OCI-LY1 (cell line): ENCODE measurements around the gene ZNF653.
"Not testable (repeated sequence)": the region's sequence is repeated elsewhere in the genome, so short reads cannot be mapped to it uniquely, and the experiment has no call there.

Source experiments
- CTCF ChIP-seq: fragments of 200-600 bp; sonication (generic), shearing (Covaris generic); IDR thresholded peaks from 2 replicates; pipeline ENCODE4 v1.5.1; 2017; ENCODE audit warnings: mild to moderate bottlenecking, antibody characterized with exemption, low read length, moderate library complexity, mixed read lengths
- EZH2 ChIP-seq: fragments of 200-600 bp; sonication (generic), shearing (Covaris generic); IDR thresholded peaks from 2 replicates; pipeline ENCODE4 v1.8.0; 2017; ENCODE audit warnings: borderline replicate concordance, mixed run types, mild to moderate bottlenecking, antibody characterized with exemption, low read length, moderate library complexity, mixed read lengths

GRCh38 chr19:11433526-11433925 lies 72.1 kb downstream of the ZNF653 start:
- TF ChIP-seq CTCF, EZH2: not testable (repeated sequence)
